Naive thymus-derived CD4-positive, alpha-beta T cell (primary cell): ENCODE data around the gene RAB1B. TPM values are rescaled to one million over a fixed set of nuclear protein-coding genes. Genes with fewer than 3 reads are reported as not detected.
A peak's percentile ranks its signal among the peaks of the same experiment; 100 is the strongest.
"Not testable (repeated sequence)": the region's sequence is repeated elsewhere in the genome, so short reads cannot be mapped to it uniquely, and the experiment has no call there.

ENCODE experiments used
- ATAC-seq: fragments of 150-1000 bp; cut with Tn5 transposase; 2 replicates; pipeline ENCODE4 v1.10.0; 2021; ENCODE audit warnings: mild to moderate bottlenecking, moderate library complexity
- CTCF ChIA-PET: fragments of 350-600 bp; sonication (Branson Sonifier 250); formaldehyde crosslinking; loops from one replicate; lab custom pipeline; 2021; ENCODE audit warnings: antibody characterized with exemption; lab: Charles Lee
- POLR2A ChIA-PET: fragments of 350-600 bp; sonication (Branson Sonifier 250); formaldehyde crosslinking; loops from one replicate; lab custom pipeline; 2021; ENCODE audit warnings: antibody characterized with exemption, inconsistent platforms; lab: Charles Lee
- DNase-seq, 9 donors: peaks; one replicate each; pipeline versions ENCODE4 v3.0.0 to v3.0.0-alpha.2; 2020 to 2022; ENCODE audit warnings: mixed read lengths in 1 of 9
- H3K27ac ChIP-seq: one replicate; pipeline ENCODE4 v1.7.0; 2013; ENCODE audit warnings: mild to moderate bottlenecking, low read depth, low read length, moderate library complexity
- H3K27me3 ChIP-seq, 2 donors: one replicate each; pipeline ENCODE4 v1.7.0; 2013; ENCODE audit warnings: low read length in 2 of 2, mild to moderate bottlenecking in 2 of 2, moderate library complexity in 2 of 2; ENCODE audit not compliant: control insufficient read depth in 2 of 2, insufficient read depth in 2 of 2
- H3K36me3 ChIP-seq, 3 experiments: 1 replicate in 2 of 3; 2 replicates in 1 of 3; pipeline ENCODE4 v1.7.0; 2013; ENCODE audit warnings: low read length in 3 of 3, mild to moderate bottlenecking in 3 of 3, moderate library complexity in 1 of 3; ENCODE audit not compliant: insufficient read depth in 3 of 3, control insufficient read depth in 2 of 3
- H3K4me1 ChIP-seq, 2 donors: one replicate each; pipeline ENCODE4 v1.7.0; 2013; ENCODE audit warnings: low read length in 2 of 2, mild to moderate bottlenecking in 2 of 2, moderate library complexity in 1 of 2; ENCODE audit not compliant: control insufficient read depth in 2 of 2, insufficient read depth in 2 of 2
- H3K4me3 ChIP-seq: 2 replicates; pipeline ENCODE4 v1.7.0; 2013; ENCODE audit warnings: mild to moderate bottlenecking, low read length
- H3K9me3 ChIP-seq, 3 experiments: 1 replicate in 2 of 3; 2 replicates in 1 of 3; pipeline ENCODE4 v1.7.0; 2013; ENCODE audit warnings: low read length in 3 of 3; ENCODE audit not compliant: control insufficient read depth in 2 of 3
- H3K27ac Mint-ChIP-seq, 9 donors: one replicate each; pipeline ENCODE4 v1.8.0; 2020 to 2022; ENCODE audit warnings: mixed read lengths in 9 of 9, mild to moderate bottlenecking in 8 of 9, moderate library complexity in 5 of 9, inconsistent platforms in 2 of 9
- H3K27me3 Mint-ChIP-seq, 5 donors: one replicate each; pipeline ENCODE4 v1.8.0; 2021 to 2022; ENCODE audit warnings: mixed read lengths in 5 of 5, mild to moderate bottlenecking in 1 of 5
- H3K36me3 Mint-ChIP-seq, 5 donors: one replicate each; pipeline ENCODE4 v1.8.0; 2020 to 2022; ENCODE audit warnings: mixed read lengths in 5 of 5, mild to moderate bottlenecking in 3 of 5, inconsistent platforms in 1 of 5
- H3K4me1 Mint-ChIP-seq, 7 donors: one replicate each; pipeline ENCODE4 v1.8.0; 2020 to 2022; ENCODE audit warnings: mixed read lengths in 7 of 7, mild to moderate bottlenecking in 3 of 7, inconsistent platforms in 1 of 7
- H3K4me3 Mint-ChIP-seq, 10 donors: one replicate each; pipeline ENCODE4 v1.8.0; 2020 to 2022; ENCODE audit warnings: mild to moderate bottlenecking in 10 of 10, mixed read lengths in 10 of 10, moderate library complexity in 6 of 10, inconsistent platforms in 2 of 10
- H3K9me3 Mint-ChIP-seq, 11 donors: one replicate each; pipeline ENCODE4 v1.8.0; 2020 to 2022; ENCODE audit warnings: mixed read lengths in 11 of 11, mild to moderate bottlenecking in 4 of 11, inconsistent platforms in 1 of 11, moderate library complexity in 1 of 11
- intact Hi-C, 2 donors: fragments of 100-400 bp; cut with micrococcal nuclease; formaldehyde crosslinking; loops; one replicate each; pipeline ENCODE4 v1.15.1; 2023
- polyA plus RNA-seq, 2 donors: library from polyadenylated mRNA; unstranded; fragments of 300-500 nt; fragmentation: Illumina TruSeq; gene quantifications; one replicate each; pipeline ENCODE4 v1.2.3, GENCODE V29; 2021
- total RNA-seq, 6 experiments: library from RNA in 5 of 6; stranded (reverse) in 5 of 6; gene quantifications; 1 replicate in 5 of 6; 2 replicates in 1 of 6; pipeline ENCODE4 v1.2.3 and lab custom pipeline; 2021 to 2026

Gene RAB1B
- total and polyA plus RNA-seq, 7 experiments from 2014 or later: 11.3 to 151 (median 64.8) TPM

DNA sequence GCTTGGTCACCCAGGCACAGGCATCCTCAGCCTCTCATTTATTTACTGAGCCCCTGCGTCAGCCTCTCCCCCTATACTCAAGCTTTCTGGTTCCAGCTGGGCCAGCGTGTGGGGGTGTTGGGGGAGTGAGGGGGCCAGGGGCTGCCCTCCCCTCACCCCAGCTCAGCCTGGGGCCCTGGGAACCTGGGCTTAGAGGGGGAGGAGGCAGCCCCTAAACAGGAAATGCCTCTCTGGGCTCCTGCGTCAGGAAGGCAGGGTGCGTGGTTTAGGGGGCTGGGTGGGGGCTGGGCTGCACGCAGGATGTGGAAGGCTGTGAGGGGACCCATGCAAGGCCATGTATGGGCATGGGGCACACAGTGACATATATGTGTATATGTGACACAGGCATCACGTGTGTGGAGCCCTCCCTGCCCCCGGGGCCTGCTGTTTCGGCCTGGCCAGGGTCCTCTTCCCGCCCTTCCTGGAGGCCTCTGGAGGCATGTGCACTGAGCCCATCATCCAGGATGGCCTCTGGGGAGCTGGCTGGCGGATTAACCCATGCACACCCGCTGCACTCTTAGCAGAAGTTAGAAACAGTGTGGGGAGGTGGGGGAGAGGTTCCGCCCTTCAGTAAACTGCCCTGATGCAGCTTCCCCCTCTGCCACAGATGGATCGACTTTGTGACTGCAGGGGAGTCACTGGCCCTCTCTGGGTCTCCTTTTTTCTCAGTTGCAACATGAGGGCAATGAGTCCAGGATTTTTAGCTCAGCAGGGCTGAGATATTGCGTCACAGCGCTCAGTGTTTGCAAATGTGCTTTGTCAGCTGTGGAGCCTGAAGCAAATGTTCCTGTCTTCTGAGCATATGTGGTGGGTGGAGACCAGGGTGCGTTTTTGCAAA is 49.5 kb downstream of the RAB1B start:
- peak overlapping the region; percentile 88 to 100 (median 99) for H3K27ac Mint-ChIP-seq
- peaks cover 0 to 5% (median 0%) of the 10 kb centered on the region in 11 donors for H3K9me3 Mint-ChIP-seq
- peak; percentile 93 for ATAC-seq
- peaks cover 39 to 78% (median 63%) of the 10 kb centered on the region in 7 donors for H3K4me1 Mint-ChIP-seq
- intact Hi-C loops: loop anchor here in 1 of 2 donors (1.0 to 5.0 kb wide), 3 partner anchors 10 to 1189 kb away; partner anchors contain the start of genes BRMS1, CDK2AP2 and PITPNM1
- H3K27me3 Mint-ChIP-seq: peaks cover 0 to 9% (median 0%) of the 10 kb centered on the region in 5 donors
- no peaks in the 10 kb centered on the region for H3K36me3 ChIP-seq
- H3K27ac ChIP-seq: peak overlapping the region; percentile 99
- peaks cover 32 to 60% of the 10 kb centered on the region in 2 donors for H3K4me1 ChIP-seq
- peak in 7 of 9 donors; percentile 79 to 96 (median 86) for DNase-seq
- no peaks in the 10 kb centered on the region for H3K9me3 ChIP-seq
- no peaks in the 10 kb centered on the region for H3K27me3 ChIP-seq
- CTCF ChIA-PET: interaction anchor here (1.0 to 2.1 kb wide), 3 partner anchors 9 to 69 kb away, joined by 3 to 14 read pairs (median 4); no protein-coding TSS in a partner anchor
- peaks cover 0 to 12% (median 0%) of the 10 kb centered on the region in 5 donors for H3K36me3 Mint-ChIP-seq
- POLR2A ChIA-PET: interaction anchor here (0.6 to 2.9 kb wide), 17 partner anchors 9 to 894 kb away, joined by 3 to 26 read pairs (median 4); partner anchors contain the start of genes B4GAT1, BRMS1, MUS81 and SLC29A2
- peak overlapping the region; percentile 54 for H3K4me3 ChIP-seq
- H3K4me3 Mint-ChIP-seq: peak overlapping the region; percentile 45 to 89 (median 83)

- CTCF ChIA-PET: interaction anchor here (0.6 to 2.1 kb wide), 3 partner anchors 8 to 1618 kb away, joined by 3 to 14 read pairs (median 3); no protein-coding TSS in a partner anchor
Observed at GRCh38 chr11:66318600-66318970, 50.1 kb downstream of the RAB1B start.

DNA sequence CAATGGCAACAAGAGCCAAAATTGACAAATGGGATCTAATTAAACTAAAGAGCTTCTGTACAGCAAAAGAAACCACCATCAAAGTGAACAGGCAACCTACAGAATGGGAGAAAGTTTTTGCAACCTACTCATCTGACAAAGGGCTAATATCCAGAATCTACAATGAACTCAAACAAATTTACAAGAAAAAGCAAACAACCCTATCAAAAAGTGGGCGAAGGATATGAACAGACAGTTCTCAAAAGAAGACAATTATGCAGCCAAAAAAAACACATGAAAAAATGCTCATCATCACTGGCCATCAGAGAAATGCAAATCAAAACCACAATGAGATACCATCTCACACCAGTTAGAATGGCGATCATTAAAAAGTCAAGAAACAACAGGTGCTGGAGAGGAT is 51.9 kb downstream of the RAB1B start:
- peaks cover 0 to 12% (median 0%) of the 10 kb centered on the region in 5 donors for H3K36me3 Mint-ChIP-seq
- H3K9me3 Mint-ChIP-seq, H3K27me3 Mint-ChIP-seq, H3K27me3 ChIP-seq, H3K9me3 ChIP-seq, DNase-seq, H3K36me3 ChIP-seq, H3K4me3 ChIP-seq, H3K27ac ChIP-seq, intact Hi-C loops, ATAC-seq: not testable (repeated sequence)
- H3K4me1 ChIP-seq: peaks cover 23 to 41% of the 10 kb centered on the region in 2 donors
- H3K27ac Mint-ChIP-seq: peak overlapping the region in 8 of 9 donors; percentile 65 to 100 (median 99)
- peaks cover 33 to 79% (median 70%) of the 10 kb centered on the region in 7 donors for H3K4me1 Mint-ChIP-seq
- ChIA-PET CTCF (interaction anchor here (0.8 kb wide), 1 partner anchor 9 kb away, joined by 3 read pairs; no protein-coding TSS in a partner anchor), POLR2A (interaction anchor here (0.6 kb wide), 1 partner anchor 66 kb away, joined by 3 read pairs; no protein-coding TSS in a partner anchor)
- peak overlapping the region in 4 of 10 donors; percentile 12 to 83 (median 52) for H3K4me3 Mint-ChIP-seq

More at GRCh38 chr11:66318600-66318970, 50.1 kb downstream of the RAB1B start:
- POLR2A ChIA-PET: interaction anchor here (0.6 to 2.9 kb wide), 9 partner anchors 8 to 817 kb away, joined by 3 to 26 read pairs (median 4); partner anchors contain the start of genes BRMS1, MUS81, SLC29A2 and YIF1A
- DNase-seq (no peak), ATAC-seq (no peak)
- H3K4me1 Mint-ChIP-seq: peaks cover 39 to 82% (median 68%) of the 10 kb centered on the region in 7 donors
- Histone ChIP-seq H3K9me3 (no peaks in the 10 kb centered on the region), H3K27ac (peak overlapping the region; percentile 99), H3K27me3 (no peaks in the 10 kb centered on the region), H3K4me1 (peaks cover 27 to 54% of the 10 kb centered on the region in 2 donors), H3K4me3 (peak overlapping the region; percentile 31), H3K36me3 (no peaks in the 10 kb centered on the region)
- H3K4me3 Mint-ChIP-seq: peak overlapping the region; percentile 45 to 89 (median 83)
- H3K27ac Mint-ChIP-seq: peak overlapping the region; percentile 88 to 100 (median 99)
- H3K36me3 Mint-ChIP-seq: peaks cover 0 to 12% (median 0%) of the 10 kb centered on the region in 5 donors
- intact Hi-C loops: loop anchor here in 1 of 2 donors (1.0 to 5.0 kb wide), 2 partner anchors 10 to 1189 kb away; partner anchors contain the start of genes CDK2AP2 and PITPNM1
- peaks cover 0 to 9% (median 0%) of the 10 kb centered on the region in 5 donors for H3K27me3 Mint-ChIP-seq
- H3K9me3 Mint-ChIP-seq: peaks cover 0 to 7% (median 0%) of the 10 kb centered on the region in 11 donors

DNA sequence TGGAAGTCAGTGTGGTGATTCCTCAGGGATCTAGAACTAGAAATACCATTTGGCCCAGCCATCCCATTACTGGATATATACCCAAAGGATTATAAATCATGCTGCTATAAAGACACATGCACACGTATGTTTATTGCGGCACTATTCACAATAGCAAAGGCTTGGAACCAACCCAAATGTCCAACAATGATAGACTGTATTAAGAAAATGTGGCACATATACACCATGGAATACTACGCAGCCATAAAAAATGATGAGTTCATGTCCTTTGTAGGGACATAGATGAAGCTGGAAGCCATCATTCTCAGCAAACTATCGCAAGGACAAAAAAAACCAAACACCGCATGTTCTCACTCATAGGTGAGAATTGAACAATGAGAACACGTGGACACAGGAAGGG is 52.3 kb downstream of the RAB1B start:
- POLR2A ChIA-PET: interaction anchor here (0.6 kb wide), 1 partner anchor 66 kb away, joined by 3 read pairs; no protein-coding TSS in a partner anchor

DNA sequence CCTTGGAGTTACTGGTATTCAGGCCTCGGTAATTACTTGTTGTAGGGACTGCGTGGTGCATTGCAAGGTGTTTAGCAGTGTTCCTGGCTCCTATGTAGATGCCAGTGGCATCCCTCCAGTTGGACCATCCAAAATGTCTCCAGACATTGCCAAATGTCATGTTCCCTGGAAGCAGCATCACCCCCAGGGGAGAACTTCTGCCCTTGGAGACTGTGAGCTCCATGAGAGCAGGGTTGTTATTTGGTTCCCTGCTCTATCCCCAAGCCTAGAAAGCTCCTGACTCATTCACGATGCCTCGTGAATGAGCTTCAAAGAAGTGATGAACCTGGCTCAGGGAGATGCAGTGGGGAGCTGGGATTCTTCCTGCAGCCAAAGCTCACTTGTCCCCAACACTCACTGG is 53.2 kb downstream of the RAB1B start:
- Histone ChIP-seq H3K9me3 (no peaks in the 10 kb centered on the region), H3K4me3 (no peak overlapping the region), H3K27me3 (no peaks in the 10 kb centered on the region), H3K27ac (peak overlapping the region; percentile 37), H3K4me1 (peaks cover 25 to 48% of the 10 kb centered on the region in 2 donors), H3K36me3 (no peaks in the 10 kb centered on the region)
- peak overlapping the region in 6 of 9 donors; percentile 43 to 90 (median 86) for H3K27ac Mint-ChIP-seq
- peaks cover 0 to 9% (median 0%) of the 10 kb centered on the region in 11 donors for H3K9me3 Mint-ChIP-seq
- ChIA-PET POLR2A (interaction anchor here (1.1 to 1.5 kb wide), 2 partner anchors 9 to 23 kb away, joined by 5 to 23 read pairs; partner anchors contain the start of gene BRMS1), CTCF (interaction anchor here (1.9 kb wide), 1 partner anchor 9 kb away, joined by 13 read pairs; no protein-coding TSS in a partner anchor)
- ATAC-seq: no peak
- intact Hi-C loops: no loop called here
- H3K27me3 Mint-ChIP-seq: peaks cover 0 to 9% (median 0%) of the 10 kb centered on the region in 5 donors
- H3K4me1 Mint-ChIP-seq: peaks cover 34 to 81% (median 70%) of the 10 kb centered on the region in 7 donors
- peaks cover 0 to 12% (median 0%) of the 10 kb centered on the region in 5 donors for H3K36me3 Mint-ChIP-seq
- DNase-seq: no peak
- peak overlapping the region in 1 of 10 donors; percentile 16 for H3K4me3 Mint-ChIP-seq

More for the DNA sequence above, 52.3 kb downstream of the RAB1B start:
- CTCF ChIA-PET, H3K36me3 ChIP-seq, ATAC-seq, H3K9me3 ChIP-seq, H3K9me3 Mint-ChIP-seq, H3K27me3 ChIP-seq, H3K4me3 ChIP-seq, H3K27ac ChIP-seq, H3K27me3 Mint-ChIP-seq, intact Hi-C loops, DNase-seq, H3K4me3 Mint-ChIP-seq: not testable (repeated sequence)
- H3K4me1 ChIP-seq: peaks cover 23 to 41% of the 10 kb centered on the region in 2 donors
- H3K27ac Mint-ChIP-seq: peak overlapping the region in 4 of 9 donors; percentile 67 to 100 (median 98)
- H3K4me1 Mint-ChIP-seq: peaks cover 31 to 79% (median 69%) of the 10 kb centered on the region in 7 donors
- peaks cover 0 to 12% (median 0%) of the 10 kb centered on the region in 5 donors for H3K36me3 Mint-ChIP-seq
